Neural progenitor cell (in vitro differentiated cells): Measurements from ENCODE around the gene TCF19.

Source experiments
- EZH2phosphoT487 ChIP-seq: fragments of 200-600 bp; sonication (generic); IDR thresholded peaks from 2 replicates; pipeline ENCODE4 v1.6.1; 2017; ENCODE audit warnings: antibody characterized with exemption
- TF ChIP-seq, protein P1 (sequence below): fragments of 200-600 bp; sonication (generic); IDR thresholded peaks from 2 replicates; pipeline ENCODE4 v1.5.1; 2017; ENCODE audit warnings: antibody characterized with exemption, mild to moderate bottlenecking

DNA sequence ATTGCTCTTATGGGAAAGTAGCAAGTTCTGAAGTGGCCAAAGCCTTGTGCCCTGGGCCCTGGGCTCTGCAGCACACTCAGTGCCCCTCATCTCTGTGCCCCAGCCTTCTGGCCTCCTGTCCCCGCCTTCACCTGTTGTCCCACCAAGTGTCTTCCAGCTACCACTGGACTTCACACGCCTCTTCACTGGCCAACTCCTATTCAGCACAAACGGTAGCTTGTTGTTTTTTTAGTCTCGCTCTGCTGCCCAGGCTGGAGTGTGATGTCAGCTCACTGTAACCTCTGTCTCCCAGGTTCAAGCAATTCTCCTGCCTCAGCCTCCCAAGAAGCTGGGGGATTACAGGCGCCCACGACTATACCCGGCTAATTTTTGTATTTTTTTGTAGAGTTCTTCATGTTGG lies 5.6 kb upstream of the TCF19 start:
- TF ChIP-seq, protein P1, sequence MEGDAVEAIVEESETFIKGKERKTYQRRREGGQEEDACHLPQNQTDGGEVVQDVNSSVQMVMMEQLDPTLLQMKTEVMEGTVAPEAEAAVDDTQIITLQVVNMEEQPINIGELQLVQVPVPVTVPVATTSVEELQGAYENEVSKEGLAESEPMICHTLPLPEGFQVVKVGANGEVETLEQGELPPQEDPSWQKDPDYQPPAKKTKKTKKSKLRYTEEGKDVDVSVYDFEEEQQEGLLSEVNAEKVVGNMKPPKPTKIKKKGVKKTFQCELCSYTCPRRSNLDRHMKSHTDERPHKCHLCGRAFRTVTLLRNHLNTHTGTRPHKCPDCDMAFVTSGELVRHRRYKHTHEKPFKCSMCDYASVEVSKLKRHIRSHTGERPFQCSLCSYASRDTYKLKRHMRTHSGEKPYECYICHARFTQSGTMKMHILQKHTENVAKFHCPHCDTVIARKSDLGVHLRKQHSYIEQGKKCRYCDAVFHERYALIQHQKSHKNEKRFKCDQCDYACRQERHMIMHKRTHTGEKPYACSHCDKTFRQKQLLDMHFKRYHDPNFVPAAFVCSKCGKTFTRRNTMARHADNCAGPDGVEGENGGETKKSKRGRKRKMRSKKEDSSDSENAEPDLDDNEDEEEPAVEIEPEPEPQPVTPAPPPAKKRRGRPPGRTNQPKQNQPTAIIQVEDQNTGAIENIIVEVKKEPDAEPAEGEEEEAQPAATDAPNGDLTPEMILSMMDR: no peak
- no peak for TF ChIP-seq EZH2phosphoT487
